GM19193 (cell line): ENCODE results near the gene PPEF2.
A peak's percentile ranks its signal among the peaks of the same experiment; 100 is the strongest.

Experiments
- POLR2A ChIP-seq: IDR thresholded peaks from 4 replicates; pipeline ENCODE4 v1.6.1; 2011; ENCODE audit not compliant: insufficient read depth, insufficient read length; ENCODE audit errors: extremely low read depth

PPEF2 gene

GRCh38 chr4:75902352-75902751, at the start of gene PPEF2:
Gene PPEF2 (minus strand): TSS chr4:75902452. CDS start chr4:75896325, 6,127 bp downstream.
- no peak for TF ChIP-seq POLR2A

- no peak for TF ChIP-seq POLR2A
Observed at GRCh38 chr4:75950213-75950815, 48.1 kb upstream of the PPEF2 start.

GRCh38 chr4:75948822-75949444, 46.7 kb upstream of the PPEF2 start:
- TF ChIP-seq POLR2A: no peak

- peak; percentile 38 for TF ChIP-seq POLR2A
Observed at GRCh38 chr4:75940692-75941253, 38.5 kb upstream of the PPEF2 start, which contains the start of gene NAAA. Gene NAAA (minus strand): TSS chr4:75941013. CDS start chr4:75940949, 64 bp downstream.

GRCh38 chr4:75939890-75940691, 37.8 kb upstream of the PPEF2 start:
- peak; percentile 60 for TF ChIP-seq POLR2A

DNA sequence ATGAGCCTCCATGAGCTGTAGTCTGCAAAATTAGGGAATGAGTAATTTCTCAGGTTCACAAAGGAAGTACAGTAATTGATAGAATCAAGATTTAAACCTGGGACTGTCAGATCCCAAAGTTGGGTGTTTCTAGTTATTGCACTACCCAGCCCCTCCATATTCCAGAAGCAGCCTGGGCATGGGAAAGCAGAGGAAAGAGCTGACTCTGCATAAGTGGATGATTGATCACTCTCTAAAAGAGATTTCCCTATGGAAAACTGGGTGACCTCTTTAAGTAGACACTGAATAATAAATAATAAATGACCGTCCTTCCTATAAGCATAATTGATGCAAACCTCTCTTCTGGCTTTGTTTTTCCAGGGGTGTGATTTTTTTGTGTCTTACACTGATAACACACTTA, 33.4 kb upstream of the PPEF2 start:
- no peak for TF ChIP-seq POLR2A

- TF ChIP-seq POLR2A: no peak
Observed at GRCh38 chr4:75930152-75930551, 27.9 kb upstream of the PPEF2 start.

DNA sequence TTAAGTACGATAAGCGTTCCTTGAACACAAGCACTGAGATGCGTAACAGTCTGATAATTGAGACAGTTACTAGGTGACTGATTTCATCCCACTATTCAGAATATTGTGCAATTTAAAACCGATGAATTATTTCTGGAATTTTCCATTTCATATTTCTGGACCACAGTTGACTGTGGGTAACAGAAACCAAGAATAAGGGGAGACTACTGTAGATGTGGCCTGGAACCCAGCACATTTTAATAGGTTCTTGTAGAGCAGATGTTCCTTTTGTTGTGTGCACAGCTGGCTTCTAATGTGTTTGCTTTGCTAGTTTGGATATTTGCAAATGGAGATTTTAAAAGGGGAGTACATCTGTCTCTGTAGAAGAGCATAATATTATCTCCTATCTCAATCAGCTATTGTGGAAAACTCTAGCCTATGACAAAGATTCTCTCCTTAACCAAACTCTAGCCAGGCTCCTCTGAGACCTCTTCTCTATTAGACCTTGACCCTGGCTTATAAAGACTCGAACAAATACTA, 22.1 kb upstream of the PPEF2 start:
- no peak for TF ChIP-seq POLR2A

GRCh38 chr4:75922588-75922987, 20.3 kb upstream of the PPEF2 start:
- no peak for TF ChIP-seq POLR2A

- no peak for TF ChIP-seq POLR2A
Observed at GRCh38 chr4:75921910-75922309, 19.7 kb upstream of the PPEF2 start.

DNA sequence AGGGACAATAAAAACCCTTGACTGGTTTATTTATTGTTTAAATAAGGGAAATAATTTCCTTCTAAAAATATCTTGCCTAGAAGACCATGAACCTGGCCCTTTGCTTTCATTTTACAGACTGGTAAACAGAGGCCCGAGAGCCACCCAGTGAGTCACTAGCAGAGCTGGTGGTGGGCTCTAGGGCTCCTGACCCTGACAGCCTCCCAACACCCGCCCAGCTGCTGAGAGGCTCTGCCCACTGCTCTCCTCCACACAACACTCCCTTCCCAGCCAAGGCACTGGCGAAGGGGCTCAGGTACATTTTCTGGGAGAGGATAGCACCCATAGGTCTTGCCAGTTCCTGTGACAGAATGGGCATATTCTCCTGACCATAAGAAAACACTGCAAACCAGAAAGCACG, 18.1 kb upstream of the PPEF2 start:
- TF ChIP-seq POLR2A: no peak

DNA sequence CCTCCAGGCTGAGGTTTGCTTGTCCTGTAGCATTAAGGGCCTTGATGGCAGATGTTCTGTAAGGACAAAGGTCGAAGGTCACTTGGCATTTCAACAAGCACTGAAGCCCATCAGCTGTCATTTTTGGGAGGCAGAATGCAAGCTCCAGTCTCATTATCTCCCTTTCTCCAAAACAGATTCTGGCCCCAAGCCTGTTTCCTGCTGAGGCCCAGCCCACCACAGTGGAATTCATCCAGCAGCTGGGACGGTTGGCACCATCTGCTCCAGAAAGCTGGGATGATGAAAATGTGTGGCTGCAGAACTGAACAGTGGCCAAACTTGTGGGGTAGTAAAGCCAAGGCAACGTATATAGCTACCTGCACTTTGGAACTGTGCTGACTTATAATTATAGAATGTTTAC, 17.7 kb upstream of the PPEF2 start:
- TF ChIP-seq POLR2A: no peak

- TF ChIP-seq POLR2A: no peak
Observed at GRCh38 chr4:75916091-75916661, 13.9 kb upstream of the PPEF2 start.

GRCh38 chr4:75912968-75913367, 10.7 kb upstream of the PPEF2 start:
- no peak for TF ChIP-seq POLR2A

DNA sequence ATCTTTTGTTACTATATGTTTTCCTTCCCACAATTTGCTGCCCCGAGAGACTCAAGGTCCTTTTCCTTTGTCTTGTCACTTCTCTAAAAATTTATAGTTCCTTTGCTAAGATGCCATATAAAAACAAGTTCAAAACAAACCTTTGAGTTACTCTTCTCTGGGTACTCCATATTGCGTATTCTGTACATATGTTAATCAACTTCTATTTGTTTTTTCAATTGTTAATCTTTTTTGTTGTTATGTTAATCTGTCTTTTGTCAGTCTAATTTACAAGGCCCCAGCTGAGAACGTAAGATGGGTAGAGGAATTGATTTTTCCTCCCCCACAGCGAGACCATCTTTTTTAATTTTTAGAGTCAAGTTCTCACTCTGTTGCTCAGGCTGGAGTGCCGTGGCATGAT, 7.2 kb upstream of the PPEF2 start:
- TF ChIP-seq POLR2A: no peak
